B cell (primary cell): ENCODE measurements around the gene ALOX15B. TPM values are rescaled to one million over a fixed set of nuclear protein-coding genes. Genes with fewer than 3 reads are reported as not detected.

Source experiments
- ATAC-seq: fragments of 200-7000 bp; cut with Tn5 transposase; one replicate; pipeline ENCODE4 v1.10.0; 2021; ENCODE audit warnings: low read depth, mild to moderate bottlenecking, moderate number of reproducible peaks, moderate library complexity
- CTCF ChIA-PET: fragments of 350-600 bp; sonication (Branson Sonifier 250); formaldehyde crosslinking; loops from one replicate; lab custom pipeline; 2021; ENCODE audit warnings: antibody characterized with exemption, inconsistent platforms; lab: Charles Lee
- POLR2A ChIA-PET: fragments of 350-600 bp; sonication (Branson Sonifier 250); formaldehyde crosslinking; loops from one replicate; lab custom pipeline; 2021; ENCODE audit warnings: antibody characterized with exemption; lab: Charles Lee
- DNase-seq: peaks from one replicate; pipeline ENCODE4 v3.0.0; 2013
- H2AFZ ChIP-seq: 2 replicates; pipeline ENCODE4 v1.6.1; 2012; ENCODE audit warnings: mild to moderate bottlenecking, low read depth, low read length; ENCODE audit not compliant: insufficient read depth, poor library complexity, severe bottlenecking
- H3K27ac ChIP-seq, 2 donors: 1 replicate in 1 of 2; 2 replicates in 1 of 2; pipeline ENCODE4 v1.5.1; 2012 to 2013; ENCODE audit warnings: low read length in 2 of 2, mild to moderate bottlenecking in 2 of 2, moderate library complexity in 1 of 2
- H3K27me3 ChIP-seq, 4 experiments: fragments of 200-600 bp in 1 of 4; sonication (generic) in 1 of 4; replicated peaks in 1 of 4; 1 replicate in 2 of 4; 2 replicates in 2 of 4; pipeline versions ENCODE4 v1.6.1 to v1.7.0; 2013 to 2016; ENCODE audit warnings: low read length in 3 of 4, mild to moderate bottlenecking in 2 of 4, mixed read lengths in 1 of 4, moderate library complexity in 1 of 4; ENCODE audit not compliant: insufficient read depth in 4 of 4, control insufficient read depth in 3 of 4; ENCODE audit errors: control extremely low read depth in 1 of 4
- H3K36me3 ChIP-seq, 2 experiments: replicated peaks in 1 of 2; 1 replicate in 1 of 2; 2 replicates in 1 of 2; pipeline versions ENCODE4 v1.6.1 to v1.7.1; 2013; ENCODE audit warnings: low read length in 1 of 2; ENCODE audit not compliant: insufficient read depth in 2 of 2, control insufficient read depth in 1 of 2; ENCODE audit errors: control extremely low read depth in 1 of 2, extremely low read depth in 1 of 2
- H3K4me1 ChIP-seq, 2 donors: fragments of 200-600 bp in 1 of 2; sonication (generic) in 1 of 2; 1 replicate in 1 of 2; 2 replicates in 1 of 2; pipeline versions ENCODE4 v1.5.1 to v1.6.1; 2013 to 2017; ENCODE audit warnings: low read length in 2 of 2; ENCODE audit not compliant: control insufficient read depth in 2 of 2, insufficient read depth in 2 of 2
- H3K4me2 ChIP-seq: replicated peaks from 2 replicates; pipeline ENCODE3; 2012; ENCODE audit warnings: mild to moderate bottlenecking, low read depth, low read length; ENCODE audit not compliant: poor library complexity, severe bottlenecking
- H3K4me3 ChIP-seq, 5 experiments: fragments of 200-600 bp in 1 of 5; sonication (generic) in 1 of 5; 1 replicate in 3 of 5; 2 replicates in 2 of 5; pipeline versions ENCODE4 v1.5.1 to v1.7.0; 2011 to 2016; ENCODE audit warnings: low read length in 4 of 5, mild to moderate bottlenecking in 4 of 5, low read depth in 2 of 5, control low read depth in 1 of 5, moderate library complexity in 1 of 5; ENCODE audit not compliant: insufficient read depth in 1 of 5; ENCODE audit errors: control extremely low read depth in 1 of 5, extremely low read depth in 1 of 5
- H3K79me2 ChIP-seq: fragments of 200-600 bp; sonication (generic); one replicate; pipeline ENCODE4 v1.6.0; 2016; ENCODE audit warnings: low read length; ENCODE audit not compliant: control insufficient read depth, insufficient read depth
- H3K9ac ChIP-seq: fragments of 200-600 bp; sonication (generic); 2 replicates; pipeline ENCODE4 v1.6.1; 2017; ENCODE audit warnings: mild to moderate bottlenecking, low read length, moderate library complexity
- H3K9me3 ChIP-seq, 3 donors: one replicate each; pipeline versions ENCODE4 v1.6.1 to v1.7.1; 2013; ENCODE audit warnings: low read length in 2 of 3; ENCODE audit not compliant: control insufficient read depth in 2 of 3, insufficient read depth in 1 of 3; ENCODE audit errors: control extremely low read depth in 1 of 3
- H4K20me1 ChIP-seq: 2 replicates; pipeline ENCODE4 v1.6.0; 2012; ENCODE audit warnings: mild to moderate bottlenecking, low read length; ENCODE audit not compliant: insufficient read depth, control insufficient read depth, poor library complexity, severe bottlenecking
- H3K27ac Mint-ChIP-seq: one replicate; pipeline ENCODE4 v1.8.0; 2021; ENCODE audit warnings: mixed read lengths
- H3K27me3 Mint-ChIP-seq: one replicate; pipeline ENCODE4 v1.8.0; 2021; ENCODE audit warnings: mixed read lengths
- H3K4me1 Mint-ChIP-seq: one replicate; pipeline ENCODE4 v1.8.0; 2021; ENCODE audit warnings: mixed read lengths
- H3K4me3 Mint-ChIP-seq: one replicate; pipeline ENCODE4 v1.8.0; 2021; ENCODE audit warnings: mixed read lengths
- H3K9me3 Mint-ChIP-seq: one replicate; pipeline ENCODE4 v1.8.0; 2022; ENCODE audit warnings: mixed read lengths; ENCODE audit not compliant: insufficient read depth
- CTCF ChIP-seq: fragments of 200-600 bp; IDR thresholded peaks from one replicate; pipeline ENCODE4 v1.8.0; 2022; ENCODE audit warnings: antibody characterized with exemption, mild to moderate bottlenecking
- EZH2 ChIP-seq: IDR thresholded peaks from 2 replicates; pipeline ENCODE4 v1.6.1; 2012; ENCODE audit warnings: borderline replicate concordance, low read depth, mild to moderate bottlenecking, moderate library complexity, low read length; ENCODE audit not compliant: insufficient read depth, poor library complexity, severe bottlenecking
- WGBS: methylation state at CpG from one replicate; pipeline ENCODE4 v1.1.5; 2013; ENCODE audit warnings: missing lambda C conversion rate; ENCODE audit not compliant: insufficient coverage; 5-methylcytosine and 5-hydroxymethylcytosine counted together
- intact Hi-C: fragments of 100-400 bp; cut with micrococcal nuclease; formaldehyde crosslinking; loops from one replicate; pipeline ENCODE4 v1.10.0; 2022
- polyA plus RNA-seq: library from polyadenylated mRNA; depleted of rRNA; stranded (reverse); fragments of >200 nt; gene quantifications from 2 replicates; pipeline ENCODE4 v1.2.3, GENCODE V29; 2012
- total RNA-seq, 2 donors: library from RNA; stranded (reverse); fragments of 120-200 nt in 1 of 2; gene quantifications; 1 replicate in 1 of 2; 2 replicates in 1 of 2; pipeline versions ENCODE4 v1.2.3 to v1.2.4, GENCODE V29; 2013 to 2022

Gene ALOX15B
- total and polyA plus RNA-seq, 2 donors (not counting 1 experiment from before 2014, with no cell fraction given), result 0.03 TPM; not detected in 1

GRCh38 chr17:8005967-8006730, 32.7 kb upstream of the ALOX15B start:
- Mint-ChIP-seq H3K9me3 (no peaks in the 10 kb centered on the region), H3K4me3 (no peak overlapping the region), H3K27ac (no peak overlapping the region), H3K4me1 (peaks cover 9% of the 10 kb centered on the region), H3K27me3 (peaks cover 37% of the 10 kb centered on the region)
- Histone ChIP-seq H3K79me2 (no peaks in the 10 kb centered on the region), H3K9me3 (peaks cover 0 to 10% (median 0%) of the 10 kb centered on the region in 3 donors), H2AFZ (no peak overlapping the region), H3K36me3 (no peaks in the 10 kb centered on the region), H3K27me3 (peaks cover 0 to 23% (median 4%) of the 10 kb centered on the region in 4 experiments), H3K4me1 (peaks cover 12% of the 10 kb centered on the region in 2 donors), H3K9ac (no peak overlapping the region), H3K4me2 (no peak overlapping the region), H4K20me1 (no peaks in the 10 kb centered on the region), H3K4me3 (no peak overlapping the region), H3K27ac (no peak overlapping the region)
- POLR2A ChIA-PET, result no interaction called here
- WGBS, result 92% methylated on average over 30 of the region's 30 CpGs
- DNase-seq (no peak), ATAC-seq (no peak)
- no peak for TF ChIP-seq EZH2
- TF ChIP-seq CTCF, result no peak
- CTCF ChIA-PET, result interaction anchor here (0.7 to 0.9 kb wide), 2 partner anchors 16 kb away, joined by 4 to 5 read pairs; no protein-coding TSS in a partner anchor
- intact Hi-C loops, result no loop called here
